ENCODE data around the gene KRT33B.

The KRT33B gene

GRCh38 chr17:41334385-41335305 is 35.0 kb downstream of the KRT33B start:
- TF ChIP-seq POLR2AphosphoS5 (IDR thresholded peaks at IDR 0.05; ENCODE audit: low read depth, low read length) (no peak), REST (IDR thresholded peaks at IDR 0.05; ENCODE audit: insufficient read depth in 1 of 2, low read depth in 2 of 2, low read length in 2 of 2) (no peak), SIN3A (IDR thresholded peaks at IDR 0.05; ENCODE audit: borderline replicate concordance, insufficient read depth, low read length) (no peak), TAF1 (IDR thresholded peaks at IDR 0.05; ENCODE audit: borderline replicate concordance, insufficient read depth, low read length) (no peak), FOXP2 (optimal IDR thresholded peaks at IDR 0.05; ENCODE audit: borderline replicate concordance, extremely low read depth, extremely low read length, insufficient read depth) (no peak)

GRCh38 chr17:41333836-41334235 is 35.8 kb downstream of the KRT33B start:
- TF ChIP-seq FOXP2 (optimal IDR thresholded peaks at IDR 0.05; ENCODE audit: borderline replicate concordance, extremely low read depth, extremely low read length, insufficient read depth) (no peak), SIN3A (IDR thresholded peaks at IDR 0.05; ENCODE audit: borderline replicate concordance, insufficient read depth, low read length) (no peak), REST (IDR thresholded peaks at IDR 0.05; ENCODE audit: insufficient read depth in 1 of 2, low read depth in 2 of 2, low read length in 2 of 2) (no peak), TAF1 (IDR thresholded peaks at IDR 0.05; ENCODE audit: borderline replicate concordance, insufficient read depth, low read length) (no peak), POLR2AphosphoS5 (IDR thresholded peaks at IDR 0.05; ENCODE audit: low read depth, low read length) (no peak)

- TF ChIP-seq FOXP2 (optimal IDR thresholded peaks at IDR 0.05; ENCODE audit: borderline replicate concordance, extremely low read depth, extremely low read length, insufficient read depth) (no peak), REST (IDR thresholded peaks at IDR 0.05; ENCODE audit: insufficient read depth in 1 of 2, low read depth in 2 of 2, low read length in 2 of 2) (no peak), POLR2AphosphoS5 (IDR thresholded peaks at IDR 0.05; ENCODE audit: low read depth, low read length) (no peak), SIN3A (IDR thresholded peaks at IDR 0.05; ENCODE audit: borderline replicate concordance, insufficient read depth, low read length) (no peak), TAF1 (IDR thresholded peaks at IDR 0.05; ENCODE audit: borderline replicate concordance, insufficient read depth, low read length) (no peak)
Observed at GRCh38 chr17:41333098-41333497, 36.5 kb downstream of the KRT33B start.

GRCh38 chr17:41332239-41332638 is 37.4 kb downstream of the KRT33B start:
- TF ChIP-seq REST (IDR thresholded peaks at IDR 0.05; ENCODE audit: insufficient read depth in 1 of 2, low read depth in 2 of 2, low read length in 2 of 2) (no peak), TAF1 (IDR thresholded peaks at IDR 0.05; ENCODE audit: borderline replicate concordance, insufficient read depth, low read length) (no peak), SIN3A (IDR thresholded peaks at IDR 0.05; ENCODE audit: borderline replicate concordance, insufficient read depth, low read length) (no peak), POLR2AphosphoS5 (IDR thresholded peaks at IDR 0.05; ENCODE audit: low read depth, low read length) (no peak), FOXP2 (optimal IDR thresholded peaks at IDR 0.05; ENCODE audit: borderline replicate concordance, extremely low read depth, extremely low read length, insufficient read depth) (no peak)

Measured in PFSK-1 (cell line).